Esophagus muscularis mucosa (tissue), 3 donors: ENCODE results near the gene ZFHX3.
"Not testable (repeated sequence)": the region's sequence is repeated elsewhere in the genome, so short reads cannot be mapped to it uniquely, and the experiment has no call there.

Source experiments
- POLR2A ChIP-seq: fragments of 450-650 bp; IDR thresholded peaks from one replicate; pipeline ENCODE4 v1.6.1; 2017; ENCODE audit warnings: antibody characterized with exemption, moderate library complexity, mild to moderate bottlenecking, low read depth
- POLR2AphosphoS5 ChIP-seq, 2 donors: sonication (generic); formaldehyde crosslinking; IDR thresholded peaks; one replicate each; pipeline ENCODE4 v1.6.1; 2017; ENCODE audit warnings: antibody characterized with exemption in 2 of 2
- TF ChIP-seq, protein P1 (sequence below), 3 experiments: fragments of 200-600 bp in 2 of 3; fragments of 450-650 bp in 1 of 3; sonication (generic) in 2 of 3; IDR thresholded peaks; one replicate each; pipeline ENCODE4 v1.5.1; 2017 to 2019; ENCODE audit warnings: antibody characterized with exemption in 3 of 3, mild to moderate bottlenecking in 2 of 3, moderate library complexity in 1 of 3

DNA sequence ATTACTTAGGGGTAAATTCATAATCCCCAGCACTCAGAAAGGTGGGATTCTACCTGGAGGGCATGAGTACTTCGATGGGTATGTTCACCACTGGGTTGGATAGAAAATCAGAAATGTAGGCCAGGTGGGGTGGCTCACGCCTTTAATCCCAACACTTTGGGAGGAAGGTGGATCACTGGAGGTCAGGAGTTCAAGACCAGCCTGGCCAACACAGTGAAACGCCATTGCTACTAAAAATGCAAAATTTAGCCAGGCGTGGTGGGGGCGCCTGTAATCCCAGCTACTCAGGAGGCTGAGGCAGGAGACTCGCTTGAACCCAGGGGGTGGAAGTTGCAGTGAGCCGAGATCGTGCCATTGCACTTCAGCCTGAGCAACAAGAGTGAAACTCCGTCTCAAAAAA is 24.1 kb upstream of the ZFHX3 start:
- TF ChIP-seq, protein P1, sequence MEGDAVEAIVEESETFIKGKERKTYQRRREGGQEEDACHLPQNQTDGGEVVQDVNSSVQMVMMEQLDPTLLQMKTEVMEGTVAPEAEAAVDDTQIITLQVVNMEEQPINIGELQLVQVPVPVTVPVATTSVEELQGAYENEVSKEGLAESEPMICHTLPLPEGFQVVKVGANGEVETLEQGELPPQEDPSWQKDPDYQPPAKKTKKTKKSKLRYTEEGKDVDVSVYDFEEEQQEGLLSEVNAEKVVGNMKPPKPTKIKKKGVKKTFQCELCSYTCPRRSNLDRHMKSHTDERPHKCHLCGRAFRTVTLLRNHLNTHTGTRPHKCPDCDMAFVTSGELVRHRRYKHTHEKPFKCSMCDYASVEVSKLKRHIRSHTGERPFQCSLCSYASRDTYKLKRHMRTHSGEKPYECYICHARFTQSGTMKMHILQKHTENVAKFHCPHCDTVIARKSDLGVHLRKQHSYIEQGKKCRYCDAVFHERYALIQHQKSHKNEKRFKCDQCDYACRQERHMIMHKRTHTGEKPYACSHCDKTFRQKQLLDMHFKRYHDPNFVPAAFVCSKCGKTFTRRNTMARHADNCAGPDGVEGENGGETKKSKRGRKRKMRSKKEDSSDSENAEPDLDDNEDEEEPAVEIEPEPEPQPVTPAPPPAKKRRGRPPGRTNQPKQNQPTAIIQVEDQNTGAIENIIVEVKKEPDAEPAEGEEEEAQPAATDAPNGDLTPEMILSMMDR (IDR thresholded peaks at IDR 0.05), result not testable (repeated sequence)
- TF ChIP-seq POLR2AphosphoS5 (IDR thresholded peaks at IDR 0.05); POLR2A: not testable (repeated sequence)
